Thymus (tissue), 11 donors: ENCODE data around the gene SCYGR8. TPM values are rescaled to one million over a fixed set of nuclear protein-coding genes. Genes with fewer than 3 reads are reported as not detected.
"Not testable (repeated sequence)": the region's sequence is repeated elsewhere in the genome, so short reads cannot be mapped to it uniquely, and the experiment has no call there.

Experiments
- DNase-seq, 9 donors: peaks; one replicate each; pipeline ENCODE4 v3.0.0-alpha.2; 2013; ENCODE audit warnings: low spot score in 9 of 9, low read depth in 6 of 9, missing footprints in 1 of 9
- H3K27ac ChIP-seq, 2 donors: one replicate each; pipeline ENCODE4 v1.5.1; 2013; ENCODE audit warnings: control low read depth in 1 of 2, low read depth in 1 of 2, low read length in 1 of 2, mild to moderate bottlenecking in 1 of 2, moderate library complexity in 1 of 2
- H3K27me3 ChIP-seq, 2 donors: one replicate each; pipeline ENCODE4 v1.5.1; 2013; ENCODE audit warnings: low read length in 1 of 2; ENCODE audit not compliant: control insufficient read depth in 2 of 2, insufficient read depth in 1 of 2
- H3K36me3 ChIP-seq, 2 donors: one replicate each; pipeline ENCODE4 v1.5.1; 2013; ENCODE audit warnings: low read length in 1 of 2, mild to moderate bottlenecking in 1 of 2, moderate library complexity in 1 of 2; ENCODE audit not compliant: control insufficient read depth in 2 of 2, insufficient read depth in 2 of 2
- H3K4me1 ChIP-seq, 2 donors: one replicate each; pipeline ENCODE4 v1.5.1; 2013; ENCODE audit warnings: low read length in 2 of 2; ENCODE audit not compliant: control insufficient read depth in 2 of 2, insufficient read depth in 2 of 2
- H3K4me3 ChIP-seq, 2 donors: one replicate each; pipeline ENCODE4 v1.5.1; 2013; ENCODE audit warnings: low read length in 2 of 2, control low read depth in 1 of 2, mild to moderate bottlenecking in 1 of 2
- H3K9me3 ChIP-seq, 2 donors: one replicate each; pipeline ENCODE4 v1.5.1; 2013; ENCODE audit warnings: low read length in 1 of 2, mild to moderate bottlenecking in 1 of 2; ENCODE audit not compliant: control insufficient read depth in 2 of 2, insufficient read depth in 1 of 2
- WGBS: extraction: QIAGEN DNeasy Blood & Tissue Kit; methylation state at CpG from one replicate; pipeline ENCODE4 v1.1.7; 2013; 5-methylcytosine and 5-hydroxymethylcytosine counted together
- polyA plus RNA-seq: library from polyadenylated mRNA; stranded (reverse); fragments of 200-250 nt; gene quantifications from one replicate; pipeline ENCODE4 v1.2.3, GENCODE V29; 2013
- total RNA-seq: library from RNA; stranded (reverse); fragments of 120-200 nt; gene quantifications from one replicate; pipeline ENCODE4 v1.2.4, GENCODE V29; 2013
- donor health status: healthy.

The SCYGR8 gene
- total and polyA plus RNA-seq, 2 donors, result not detected

GRCh38 chr2:227748079-227748478, 2.4 kb downstream of the SCYGR8 start:
- no peak overlapping the region for H3K4me3 ChIP-seq
- DNase-seq, result no peak
- 92% methylated on average over 6 of the region's 6 CpGs for WGBS
- no peaks in the 10 kb centered on the region for H3K36me3 ChIP-seq
- no peak overlapping the region for H3K27ac ChIP-seq
- H3K27me3 ChIP-seq, result no peaks in the 10 kb centered on the region
- H3K4me1 ChIP-seq, result no peaks in the 10 kb centered on the region
- H3K9me3 ChIP-seq, result no peaks in the 10 kb centered on the region

- not testable (repeated sequence) for H3K36me3 ChIP-seq, DNase-seq, H3K27ac ChIP-seq, H3K9me3 ChIP-seq, H3K4me1 ChIP-seq, H3K27me3 ChIP-seq, H3K4me3 ChIP-seq
- 84% methylated on average over 4 of the region's 4 CpGs for WGBS
Measured at GRCh38 chr2:227756261-227756660, 10.6 kb downstream of the SCYGR8 start.

DNA sequence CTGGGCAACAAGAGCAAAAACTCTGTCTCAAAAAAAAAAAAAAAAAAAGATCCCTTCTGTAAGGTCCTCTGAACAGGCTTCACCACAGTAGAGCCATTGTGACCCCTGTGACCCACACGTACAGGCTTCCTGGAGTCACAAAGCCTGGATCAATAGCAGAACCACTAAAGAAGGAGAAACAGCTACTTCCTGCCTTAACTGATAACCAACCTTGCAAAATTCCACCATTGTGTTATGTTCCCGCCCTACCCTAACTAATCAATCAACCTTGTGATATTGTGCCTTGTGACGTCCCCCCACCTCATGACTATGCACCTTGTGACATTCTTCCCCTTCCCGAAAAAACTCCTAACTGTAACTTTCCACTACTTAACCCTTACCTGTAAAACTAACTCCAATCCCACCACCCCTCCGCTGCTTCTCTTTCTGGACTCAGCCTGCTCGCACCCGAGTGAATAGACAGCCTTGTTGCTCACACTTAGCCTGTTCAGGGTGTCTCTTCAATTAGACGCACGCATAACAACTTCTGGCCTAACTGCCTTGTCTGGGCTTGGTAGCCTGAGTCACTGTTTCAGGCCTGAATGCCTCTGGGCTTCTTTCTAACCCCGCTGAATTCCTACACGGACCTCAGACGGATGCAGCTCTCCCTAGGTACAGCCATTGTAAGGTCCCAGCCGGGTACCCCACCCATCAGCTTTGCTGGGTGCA, 13.9 kb downstream of the SCYGR8 start:
- no peaks in the 10 kb centered on the region for H3K27me3 ChIP-seq
- no peak overlapping the region for H3K27ac ChIP-seq
- no peaks in the 10 kb centered on the region for H3K36me3 ChIP-seq
- H3K4me1 ChIP-seq, result no peaks in the 10 kb centered on the region
- 80% methylated on average over 13 of the region's 13 CpGs for WGBS
- no peak for DNase-seq
- H3K9me3 ChIP-seq, result no peaks in the 10 kb centered on the region
- no peak overlapping the region for H3K4me3 ChIP-seq

- Histone ChIP-seq H3K27ac (no peak overlapping the region), H3K4me1 (no peaks in the 10 kb centered on the region), H3K4me3 (no peak overlapping the region), H3K27me3 (no peaks in the 10 kb centered on the region), H3K9me3 (no peaks in the 10 kb centered on the region), H3K36me3 (no peaks in the 10 kb centered on the region)
- 93% methylated on average over 6 of the region's 6 CpGs for WGBS
- DNase-seq, result no peak
Measured at GRCh38 chr2:227761740-227762476, 16.2 kb downstream of the SCYGR8 start.

DNA sequence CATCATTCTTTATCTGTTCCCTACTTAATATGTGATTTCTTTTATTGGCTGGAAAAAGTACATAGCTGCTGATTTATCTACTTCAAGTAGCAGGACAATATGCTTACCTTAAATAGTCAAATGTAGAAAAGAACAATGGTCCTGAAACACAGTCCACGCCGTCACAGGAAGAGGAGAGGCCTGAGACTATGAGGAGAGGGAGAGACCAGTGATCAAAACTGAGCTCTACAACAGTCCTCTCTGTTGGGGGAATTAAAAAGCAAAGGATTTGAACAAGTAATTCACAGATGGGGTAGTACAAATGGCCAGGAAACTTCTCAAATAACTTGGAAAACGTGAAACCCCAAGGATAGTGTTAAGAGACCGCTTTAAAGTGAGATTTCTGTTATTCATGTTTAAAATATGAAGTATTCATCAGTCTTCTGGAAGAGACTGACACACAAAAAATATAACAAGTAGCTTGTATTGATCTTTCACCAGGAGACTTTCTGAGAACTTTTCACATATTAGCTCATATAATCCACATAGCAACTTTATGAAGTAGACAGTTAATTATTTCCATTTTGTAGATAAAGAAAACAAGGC, 20.2 kb downstream of the SCYGR8 start:
- DNase-seq, result no peak
- Histone ChIP-seq H3K27me3 (no peaks in the 10 kb centered on the region), H3K4me1 (no peaks in the 10 kb centered on the region), H3K27ac (no peak overlapping the region), H3K4me3 (no peak overlapping the region), H3K36me3 (no peaks in the 10 kb centered on the region), H3K9me3 (no peaks in the 10 kb centered on the region)
- WGBS, result 88% methylated on average over 4 of the region's 4 CpGs

- peak in 7 of 9 donors; percentile 19 to 56 (median 24) for DNase-seq
- no peaks in the 10 kb centered on the region for H3K36me3 ChIP-seq
- H3K27me3 ChIP-seq, result no peaks in the 10 kb centered on the region
- H3K4me3 ChIP-seq, result no peak overlapping the region
- no peak overlapping the region for H3K27ac ChIP-seq
- H3K4me1 ChIP-seq, result no peaks in the 10 kb centered on the region
- no peaks in the 10 kb centered on the region for H3K9me3 ChIP-seq
- WGBS, result 36% methylated on average over 11 of the region's 11 CpGs
Measured at GRCh38 chr2:227766373-227766883, 20.7 kb downstream of the SCYGR8 start.

- DNase-seq, result no peak
- Histone ChIP-seq H3K27ac (no peak overlapping the region), H3K9me3 (no peaks in the 10 kb centered on the region), H3K4me3 (no peak overlapping the region), H3K36me3 (no peaks in the 10 kb centered on the region), H3K27me3 (no peaks in the 10 kb centered on the region), H3K4me1 (no peaks in the 10 kb centered on the region)
- 98% methylated on average over 22 of the region's 22 CpGs for WGBS
Measured at GRCh38 chr2:227767830-227768229, 22.1 kb downstream of the SCYGR8 start.

DNA sequence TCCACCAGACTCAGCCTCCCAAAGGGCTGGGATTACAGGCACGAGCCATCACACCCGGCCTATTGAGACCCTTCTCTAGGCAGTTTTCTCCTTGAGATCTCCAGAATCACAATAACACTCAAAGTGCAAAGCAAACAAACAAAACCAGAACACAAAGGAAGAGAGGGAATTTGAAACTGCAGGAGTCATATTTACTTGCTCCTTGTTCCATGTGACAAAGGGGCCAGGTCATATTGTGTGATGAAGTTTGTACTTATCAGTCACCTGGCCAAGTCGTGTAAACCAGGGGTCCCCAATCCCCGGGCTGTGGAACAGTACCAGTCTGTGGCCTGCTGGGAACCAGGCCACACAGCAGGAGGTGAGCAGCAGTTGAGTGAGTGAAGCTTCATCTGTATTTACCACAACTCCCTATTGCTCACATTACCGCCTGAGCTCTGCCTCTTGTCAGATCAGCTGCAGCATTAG, 26.5 kb downstream of the SCYGR8 start:
- Histone ChIP-seq H3K9me3 (no peaks in the 10 kb centered on the region), H3K4me1 (no peaks in the 10 kb centered on the region), H3K36me3 (no peaks in the 10 kb centered on the region), H3K4me3 (no peak overlapping the region), H3K27me3 (no peaks in the 10 kb centered on the region), H3K27ac (no peak overlapping the region)
- WGBS, result 95% methylated on average over 5 of the region's 5 CpGs
- no peak for DNase-seq

- WGBS, result 83% methylated on average over 2 of the region's 2 CpGs
- no peaks in the 10 kb centered on the region for H3K36me3 ChIP-seq
Measured at GRCh38 chr2:227772932-227773331, 27.2 kb downstream of the SCYGR8 start.

More at GRCh38 chr2:227772932-227773331, 27.2 kb downstream of the SCYGR8 start:
- no peak for DNase-seq
- no peaks in the 10 kb centered on the region for H3K9me3 ChIP-seq
- no peaks in the 10 kb centered on the region for H3K4me1 ChIP-seq
- no peak overlapping the region for H3K4me3 ChIP-seq
- H3K27ac ChIP-seq, result no peak overlapping the region
- H3K27me3 ChIP-seq, result no peaks in the 10 kb centered on the region
